Large intestine (tissue), 3 donors: Measurements from ENCODE around the gene SESN1. TPM values are rescaled to one million over a fixed set of nuclear protein-coding genes. Genes with fewer than 3 reads are reported as not detected.
"Not testable (repeated sequence)": the region's sequence is repeated elsewhere in the genome, so short reads cannot be mapped to it uniquely, and the experiment has no call there.

ENCODE experiments used
- DNase-seq, 2 donors: peaks; one replicate each; pipeline versions ENCODE4 v3.0.0 to v3.0.0-alpha.2; 2013
- H3K27ac ChIP-seq: one replicate; pipeline ENCODE4 v1.5.1; 2013; ENCODE audit warnings: low read length
- H3K27me3 ChIP-seq: 2 replicates; pipeline ENCODE4 v1.6.1; 2013; ENCODE audit warnings: low read length; ENCODE audit not compliant: control insufficient read depth, insufficient read depth
- H3K36me3 ChIP-seq: 2 replicates; pipeline ENCODE4 v1.6.1; 2013; ENCODE audit warnings: low read length; ENCODE audit not compliant: control insufficient read depth, insufficient read depth
- H3K4me1 ChIP-seq: one replicate; pipeline ENCODE4 v1.6.1; 2013; ENCODE audit warnings: low read length; ENCODE audit not compliant: control insufficient read depth, insufficient read depth
- H3K4me3 ChIP-seq: one replicate; pipeline ENCODE4 v1.5.1; 2013; ENCODE audit warnings: low read length
- H3K9me3 ChIP-seq: one replicate; pipeline ENCODE4 v1.6.1; 2013; ENCODE audit warnings: mild to moderate bottlenecking, low read depth, low read length, moderate library complexity; ENCODE audit not compliant: control insufficient read depth
- WGBS: methylation state at CpG from one replicate; pipeline ENCODE4 v1.1.5; 2013; ENCODE audit warnings: low lambda C conversion rate; ENCODE audit not compliant: insufficient coverage; 5-methylcytosine and 5-hydroxymethylcytosine counted together
- polyA plus RNA-seq: library from polyadenylated mRNA; unstranded; fragments of 120-200 nt; gene quantifications from one replicate; pipeline ENCODE4 v1.2.1, GENCODE V29; 2013

SESN1 gene
- polyA plus RNA-seq, 1 donor = 48.4 TPM

DNA sequence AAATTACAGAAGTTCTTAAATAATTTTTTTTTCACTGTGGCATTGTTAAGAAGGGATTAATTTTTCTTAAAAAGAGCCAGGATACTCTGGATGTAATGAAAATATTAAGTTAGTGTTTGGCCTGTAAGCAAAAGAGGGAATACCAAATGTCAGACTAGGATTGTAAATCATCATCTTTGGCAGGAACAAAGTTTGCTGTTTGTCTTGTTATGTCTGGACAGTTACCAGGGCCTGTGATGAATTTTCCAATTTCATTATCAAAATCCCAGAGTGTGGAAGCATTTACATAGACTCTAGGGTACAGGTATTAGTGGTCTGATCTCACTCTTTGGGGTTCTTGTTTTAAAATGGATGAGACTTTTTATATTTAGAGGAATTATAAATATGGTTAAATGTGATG is 26.8 kb upstream of the SESN1 start:
- DNase-seq = no peak
- peaks cover 5% of the 10 kb centered on the region for H3K4me1 ChIP-seq
- no peaks in the 10 kb centered on the region for H3K9me3 ChIP-seq
- no peak overlapping the region for H3K27ac ChIP-seq
- H3K4me3 ChIP-seq = no peak overlapping the region
- H3K36me3 ChIP-seq = no peaks in the 10 kb centered on the region
- H3K27me3 ChIP-seq = no peaks in the 10 kb centered on the region

- DNase-seq = no peak
- Histone ChIP-seq H3K36me3 (no peaks in the 10 kb centered on the region), H3K27ac (no peak overlapping the region), H3K9me3 (no peaks in the 10 kb centered on the region), H3K27me3 (no peaks in the 10 kb centered on the region), H3K4me1 (peaks cover 5% of the 10 kb centered on the region), H3K4me3 (no peak overlapping the region)
- WGBS = 90% methylated on average over 3 of the region's 3 CpGs
These were observed 24.3 kb upstream of the SESN1 start for GRCh38 chr6:109118871-109119354.

- DNase-seq = no peak
- Histone ChIP-seq H3K4me1 (peaks cover 5% of the 10 kb centered on the region), H3K36me3 (no peaks in the 10 kb centered on the region), H3K4me3 (no peak overlapping the region), H3K27ac (no peak overlapping the region), H3K9me3 (no peaks in the 10 kb centered on the region), H3K27me3 (no peaks in the 10 kb centered on the region)
- no CpG with 5 or more reads among the region's 5 CpGs for WGBS
These were observed 23.7 kb upstream of the SESN1 start for GRCh38 chr6:109118337-109118736.

GRCh38 chr6:109117346-109118035 is 22.8 kb upstream of the SESN1 start:
- no peak overlapping the region for H3K27ac ChIP-seq
- no peaks in the 10 kb centered on the region for H3K9me3 ChIP-seq
- 82% methylated on average over 1 of the region's 5 CpGs for WGBS

DNA sequence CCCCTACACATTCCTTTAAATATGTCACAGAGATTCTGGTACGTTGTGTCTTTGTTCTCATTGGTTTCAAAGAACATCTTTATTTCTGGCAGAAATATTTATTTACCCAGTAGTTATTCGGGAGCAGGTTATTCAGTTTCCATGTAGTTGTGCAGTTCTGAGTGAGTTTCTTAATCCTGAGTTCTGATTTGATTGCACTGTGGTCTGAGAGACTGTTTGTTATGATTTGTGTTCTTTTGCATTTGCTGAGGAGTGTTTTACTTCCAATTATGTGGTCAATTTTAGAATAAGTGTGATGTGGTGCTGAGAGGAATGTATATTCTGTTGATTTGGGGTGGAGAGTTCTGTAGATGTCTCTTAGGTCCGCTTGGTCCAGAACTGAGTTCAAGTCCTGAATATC is 18.0 kb upstream of the SESN1 start:
- H3K27me3 ChIP-seq, DNase-seq, H3K4me3 ChIP-seq, H3K36me3 ChIP-seq, H3K4me1 ChIP-seq, H3K9me3 ChIP-seq, H3K27ac ChIP-seq: not testable (repeated sequence)
- WGBS = 100% methylated on average over 1 of the region's 3 CpGs

More at GRCh38 chr6:109117346-109118035, 22.8 kb upstream of the SESN1 start:
- Histone ChIP-seq H3K27me3 (no peaks in the 10 kb centered on the region), H3K36me3 (no peaks in the 10 kb centered on the region), H3K4me3 (no peak overlapping the region), H3K4me1 (peaks cover 5% of the 10 kb centered on the region)
- DNase-seq = peak; percentile 55 to 78

DNA sequence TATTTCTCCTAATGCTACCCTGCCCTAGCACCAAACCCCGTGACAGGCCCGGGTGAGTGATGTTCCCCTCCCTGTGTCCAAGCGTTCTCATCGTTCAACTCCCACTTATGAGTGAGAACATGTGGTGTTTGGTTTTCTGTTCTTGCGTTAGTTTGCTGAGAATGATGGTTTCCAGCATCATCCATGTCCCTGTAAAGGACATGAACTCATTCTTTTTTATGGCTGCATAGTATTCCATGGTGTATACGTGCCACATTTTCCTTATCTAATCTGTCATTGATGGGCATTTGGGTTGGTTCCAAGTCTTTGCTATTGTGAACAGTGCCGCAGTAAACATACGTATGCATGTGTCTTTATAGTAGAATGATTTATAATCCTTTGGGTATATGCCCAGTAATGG is 15.0 kb upstream of the SESN1 start:
- DNase-seq, H3K27me3 ChIP-seq, H3K36me3 ChIP-seq, H3K4me3 ChIP-seq, H3K9me3 ChIP-seq, H3K4me1 ChIP-seq, H3K27ac ChIP-seq: not testable (repeated sequence)
- WGBS = no CpG with 5 or more reads among the region's 8 CpGs

GRCh38 chr6:109105681-109106080 is 11.0 kb upstream of the SESN1 start:
- Histone ChIP-seq H3K4me1 (no peaks in the 10 kb centered on the region), H3K9me3 (no peaks in the 10 kb centered on the region), H3K27ac (no peak overlapping the region), H3K27me3 (no peaks in the 10 kb centered on the region), H3K4me3 (no peak overlapping the region), H3K36me3 (peaks cover 3% of the 10 kb centered on the region)
- no peak for DNase-seq
- no CpG with 5 or more reads among the region's 5 CpGs for WGBS

DNA sequence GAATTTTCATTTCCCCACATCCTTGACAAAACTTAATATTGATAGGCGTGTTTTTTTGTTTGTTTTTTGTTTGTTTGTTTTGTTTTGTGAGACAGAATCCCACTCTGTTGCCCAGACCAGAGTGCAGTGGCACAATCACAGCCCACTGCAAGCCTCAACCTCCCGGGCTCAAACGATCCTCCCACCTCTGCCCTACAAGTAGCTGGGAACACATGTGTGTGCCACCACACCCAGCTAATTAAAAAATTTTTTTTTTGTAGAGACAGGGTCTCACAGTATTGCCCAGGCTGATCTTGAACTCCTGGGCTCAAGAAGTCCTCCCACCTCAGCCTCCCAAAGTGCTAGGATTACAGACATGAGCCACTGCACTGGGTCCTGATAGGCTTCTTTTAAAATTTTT is 9.9 kb upstream of the SESN1 start:
- no peak for DNase-seq
- no peak overlapping the region for H3K4me3 ChIP-seq
- no peak overlapping the region for H3K27ac ChIP-seq
- peaks cover 3% of the 10 kb centered on the region for H3K36me3 ChIP-seq
- H3K27me3 ChIP-seq = no peaks in the 10 kb centered on the region
- no peaks in the 10 kb centered on the region for H3K4me1 ChIP-seq
- WGBS = 100% methylated on average over 1 of the region's 3 CpGs
- no peaks in the 10 kb centered on the region for H3K9me3 ChIP-seq

DNA sequence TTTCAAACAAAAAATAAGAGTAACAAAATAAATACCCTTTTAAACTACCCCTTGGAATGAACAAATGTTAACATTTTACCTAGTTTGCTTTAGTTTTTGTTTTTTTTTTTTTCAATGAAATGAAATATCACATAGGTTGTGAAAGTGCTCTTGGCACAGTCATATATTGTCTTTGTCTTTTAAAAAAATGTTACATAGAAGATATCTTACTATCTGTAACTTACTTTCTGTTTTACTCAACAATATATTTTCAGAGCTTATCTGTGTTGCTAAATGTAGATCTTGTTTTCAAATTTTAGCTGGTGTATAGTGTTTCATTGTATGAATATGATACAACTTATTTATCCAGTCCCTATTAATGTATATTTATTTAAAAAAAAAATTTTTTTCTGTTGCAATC is 9.3 kb upstream of the SESN1 start:
- no peak overlapping the region for H3K4me3 ChIP-seq
- no peaks in the 10 kb centered on the region for H3K4me1 ChIP-seq
- no peaks in the 10 kb centered on the region for H3K9me3 ChIP-seq
- no peak overlapping the region for H3K27ac ChIP-seq
- no peaks in the 10 kb centered on the region for H3K27me3 ChIP-seq
- no peak for DNase-seq
- peaks cover 3% of the 10 kb centered on the region for H3K36me3 ChIP-seq

DNA sequence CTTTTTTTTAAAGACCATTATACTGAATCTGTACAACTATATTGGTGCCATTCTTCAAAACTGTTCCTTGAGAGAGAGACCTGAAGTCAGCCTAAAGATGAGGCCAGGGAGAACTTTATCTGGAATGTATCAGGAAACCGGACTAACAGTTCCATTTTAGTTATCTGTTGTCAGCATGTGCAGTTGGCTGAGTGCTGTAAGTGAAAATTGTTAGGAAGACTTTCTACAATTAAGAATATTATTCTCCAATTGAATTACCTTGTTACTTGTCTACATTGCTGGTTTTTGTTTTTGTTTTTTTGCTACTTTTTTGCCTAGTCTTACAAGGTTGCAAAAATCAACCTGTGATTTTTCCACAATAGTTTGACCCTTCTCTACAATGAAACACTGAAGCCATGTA is 8.1 kb upstream of the SESN1 start:
- H3K4me1 ChIP-seq = peaks cover 2% of the 10 kb centered on the region
- WGBS = no CpG with 5 or more reads among the region's 1 CpG

DNA sequence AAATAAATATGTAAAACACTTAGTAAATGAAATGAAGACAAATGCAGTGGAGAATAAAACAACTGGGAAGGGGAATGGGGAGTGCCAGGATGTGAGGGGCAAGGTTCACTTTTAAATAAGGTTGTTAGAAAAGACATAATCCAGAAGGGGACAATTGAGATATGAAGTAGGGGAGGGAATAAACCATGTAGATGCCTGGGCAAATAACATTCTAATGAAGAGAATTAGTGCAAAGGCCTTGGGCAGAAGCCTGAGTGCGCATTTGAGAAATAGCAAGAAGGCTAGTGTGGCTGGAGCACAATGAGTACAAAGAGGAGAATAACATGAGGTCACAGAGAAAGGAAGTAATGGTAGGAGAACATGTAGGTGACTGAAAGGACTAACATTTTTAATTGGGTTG is 3.0 kb upstream of the SESN1 start:
- Histone ChIP-seq H3K27me3 (no peaks in the 10 kb centered on the region), H3K27ac (peak overlapping the region; percentile 31), H3K4me1 (peaks cover 9% of the 10 kb centered on the region), H3K9me3 (no peaks in the 10 kb centered on the region), H3K4me3 (no peak overlapping the region), H3K36me3 (peaks cover 3% of the 10 kb centered on the region)
- peak in 1 of 2 donors; percentile 67 for DNase-seq
- no CpG with 5 or more reads among the region's 1 CpG for WGBS

More for the DNA sequence above, 8.1 kb upstream of the SESN1 start:
- Histone ChIP-seq H3K4me3 (no peak overlapping the region), H3K27me3 (no peaks in the 10 kb centered on the region), H3K9me3 (no peaks in the 10 kb centered on the region), H3K36me3 (peaks cover 3% of the 10 kb centered on the region), H3K27ac (no peak overlapping the region)
- no peak for DNase-seq
